ENCODE measurements around the gene SORCS1.

The SORCS1 gene

GRCh38 chr10:106765241-106765754, 399.2 kb downstream of the SORCS1 start:
- H3K9me2 ChIP-seq (ENCODE audit: low read depth, low read length), result no peaks in the 10 kb centered on the region

DNA sequence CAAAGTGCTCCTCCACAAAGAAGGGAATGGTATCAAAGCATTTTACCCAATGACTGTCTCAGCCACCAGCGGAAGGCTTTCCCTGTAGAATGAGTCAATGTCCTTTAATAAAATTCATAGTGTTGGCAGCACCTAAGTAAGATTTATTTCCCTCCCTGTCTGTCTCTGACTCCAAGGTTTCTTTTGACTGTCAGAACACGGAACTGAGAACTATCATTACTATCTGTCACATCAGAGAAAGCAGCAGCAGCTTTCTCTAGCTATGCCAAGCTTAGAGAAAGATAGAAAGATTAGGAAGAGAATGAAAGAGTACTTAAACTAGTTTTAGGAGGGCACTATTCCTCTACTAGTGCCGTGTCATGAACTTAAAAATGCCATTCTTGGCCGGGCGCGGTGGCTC, 400.1 kb downstream of the SORCS1 start:
- TF ChIP-seq EZH2 (IDR thresholded peaks at IDR 0.05; ENCODE audit: borderline replicate concordance, low read length) (no peak), CTCF (IDR thresholded peaks at IDR 0.05; ENCODE audit: low read length) (no peak)
- no peaks in the 10 kb centered on the region for H4K20me1 ChIP-seq (ENCODE audit: insufficient read depth, low read length)
- H3K9ac ChIP-seq (ENCODE audit: low read length), result no peak overlapping the region
- H3K9me2 ChIP-seq (ENCODE audit: low read depth, low read length), result no peaks in the 10 kb centered on the region
- no peaks in the 10 kb centered on the region for H3K9me3 ChIP-seq (ENCODE audit: low read length)
- no peak overlapping the region for H3K27ac ChIP-seq (ENCODE audit: low read depth, low read length, poor library complexity, severe bottlenecking)
- no peak overlapping the region for H3K4me3 ChIP-seq (ENCODE audit: low read depth, low read length, poor library complexity, severe bottlenecking)
- no peaks in the 10 kb centered on the region for H3K4me1 ChIP-seq (ENCODE audit: insufficient read depth, low read length, severe bottlenecking)
- no peaks in the 10 kb centered on the region for H3K27me3 ChIP-seq (ENCODE audit: insufficient read depth, low read length)
- no peak overlapping the region for H2AFZ ChIP-seq (ENCODE audit: low read length)
- no peaks in the 10 kb centered on the region for H3K79me2 ChIP-seq (ENCODE audit: insufficient read depth, low read length)
- H3K4me2 ChIP-seq (ENCODE audit: low read length), result no peak overlapping the region
- no peaks in the 10 kb centered on the region for H3K36me3 ChIP-seq (ENCODE audit: insufficient read depth, low read length)
- no peaks in the 10 kb centered on the region for H3F3A ChIP-seq (ENCODE audit: insufficient read depth, low read length)

More at GRCh38 chr10:106765241-106765754, 399.2 kb downstream of the SORCS1 start:
- Histone ChIP-seq H3K9ac (ENCODE audit: low read length) (no peak overlapping the region), H3F3A (ENCODE audit: insufficient read depth, low read length) (no peaks in the 10 kb centered on the region), H3K4me2 (ENCODE audit: low read length) (no peak overlapping the region), H3K79me2 (ENCODE audit: insufficient read depth, low read length) (no peaks in the 10 kb centered on the region), H4K20me1 (ENCODE audit: insufficient read depth, low read length) (no peaks in the 10 kb centered on the region), H3K27me3 (ENCODE audit: insufficient read depth, low read length) (no peaks in the 10 kb centered on the region), H3K36me3 (ENCODE audit: insufficient read depth, low read length) (no peaks in the 10 kb centered on the region), H2AFZ (ENCODE audit: low read length) (no peak overlapping the region), H3K4me1 (ENCODE audit: insufficient read depth, low read length, severe bottlenecking) (no peaks in the 10 kb centered on the region), H3K9me3 (ENCODE audit: low read length) (no peaks in the 10 kb centered on the region), H3K27ac (ENCODE audit: low read depth, low read length, poor library complexity, severe bottlenecking) (no peak overlapping the region), H3K4me3 (ENCODE audit: low read depth, low read length, poor library complexity, severe bottlenecking) (no peak overlapping the region)
- TF ChIP-seq CTCF (IDR thresholded peaks at IDR 0.05; ENCODE audit: low read length), result no peak
- TF ChIP-seq EZH2 (IDR thresholded peaks at IDR 0.05; ENCODE audit: borderline replicate concordance, low read length), result no peak

DNA sequence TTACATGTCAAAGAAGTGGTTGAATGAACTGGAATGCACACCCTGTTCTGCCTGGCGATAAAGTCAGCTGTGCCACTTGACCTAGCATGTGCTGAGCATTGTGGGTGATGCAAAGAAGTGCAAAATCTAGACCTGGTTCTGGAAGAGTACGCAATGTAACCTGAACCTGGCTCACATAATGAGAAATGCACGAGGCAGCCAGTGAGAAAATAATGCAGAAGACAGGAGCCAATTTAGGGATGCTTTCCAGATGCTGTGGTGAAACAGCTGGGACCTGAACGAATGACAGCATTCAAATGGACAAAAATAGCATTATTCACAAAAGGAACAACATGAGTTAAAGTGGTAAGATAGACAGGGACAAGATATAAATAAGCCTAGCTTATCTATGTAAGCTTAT, 402.6 kb downstream of the SORCS1 start:
- H3K27me3 ChIP-seq (ENCODE audit: insufficient read depth, low read length), result no peaks in the 10 kb centered on the region
- TF ChIP-seq CTCF (IDR thresholded peaks at IDR 0.05; ENCODE audit: low read length) (no peak), EZH2 (IDR thresholded peaks at IDR 0.05; ENCODE audit: borderline replicate concordance, low read length) (no peak)
- no peak overlapping the region for H3K9ac ChIP-seq (ENCODE audit: low read length)
- H3K4me1 ChIP-seq (ENCODE audit: insufficient read depth, low read length, severe bottlenecking), result no peaks in the 10 kb centered on the region
- no peaks in the 10 kb centered on the region for H3K79me2 ChIP-seq (ENCODE audit: insufficient read depth, low read length)
- H3K27ac ChIP-seq (ENCODE audit: low read depth, low read length, poor library complexity, severe bottlenecking), result no peak overlapping the region
- H2AFZ ChIP-seq (ENCODE audit: low read length), result no peak overlapping the region
- no peaks in the 10 kb centered on the region for H3K36me3 ChIP-seq (ENCODE audit: insufficient read depth, low read length)
- no peaks in the 10 kb centered on the region for H3K9me3 ChIP-seq (ENCODE audit: low read length)
- H3K4me3 ChIP-seq (ENCODE audit: low read depth, low read length, poor library complexity, severe bottlenecking), result no peak overlapping the region
- no peaks in the 10 kb centered on the region for H3K9me2 ChIP-seq (ENCODE audit: low read depth, low read length)
- H3K4me2 ChIP-seq (ENCODE audit: low read length), result no peak overlapping the region
- no peaks in the 10 kb centered on the region for H3F3A ChIP-seq (ENCODE audit: insufficient read depth, low read length)
- no peaks in the 10 kb centered on the region for H4K20me1 ChIP-seq (ENCODE audit: insufficient read depth, low read length)
